HCT116 (cell line): ENCODE measurements around the gene FAM170B. TPM values are rescaled to one million over a fixed set of nuclear protein-coding genes. Genes with fewer than 3 reads are reported as not detected.

Source experiments
- ATAC-seq: fragments of 200-7000 bp; cut with Tn5 transposase; 2 replicates; pipeline ENCODE4 v1.9.1; 2020; ENCODE audit warnings: mild to moderate bottlenecking, moderate library complexity
- BruUV-seq: library from RNA; stranded (reverse); fragments of 400-500 nt; replicated peaks from 2 replicates; lab custom pipeline; 2021; lab: Mats Ljungman, UMichigan
- CTCF ChIA-PET: fragments of 300-600 bp; sonication (Branson Sonifier 250); formaldehyde crosslinking; loops from one replicate; lab custom pipeline; 2021; ENCODE audit warnings: antibody characterized with exemption; lab: Charles Lee
- POLR2A ChIA-PET: fragments of 300-600, 350-600 bp; sonication (Branson Sonifier 250); formaldehyde crosslinking; loops from one replicate; lab custom pipeline; 2021; ENCODE audit warnings: antibody characterized with exemption; lab: Charles Lee
- RAD21 ChIA-PET, 2 experiments: fragments of 300-600 bp; sonication (Branson Sonifier 250); formaldehyde crosslinking; loops; one replicate each; lab custom pipeline; 2023; ENCODE audit warnings: low total read pairs in 2 of 2; ENCODE audit not compliant: uncharacterized antibody in 2 of 2, unreplicated experiment in 2 of 2, low non-redundant PET in 1 of 2; lab: Charles Lee
- DNase-seq: peaks from one replicate; pipeline ENCODE4 v3.0.0-alpha.2; 2010; ENCODE audit warnings: low read depth, low spot score
- H2AFZ ChIP-seq: fragments of 200-600 bp; shearing (Covaris generic), sonication (generic); 2 replicates; pipeline ENCODE4 v1.6.1; 2017; ENCODE audit warnings: low read depth, mixed run types, mixed read lengths, antibody characterized with exemption, low read length; ENCODE audit not compliant: poor library complexity, severe bottlenecking
- H3K27ac ChIP-seq: 2 replicates; pipeline ENCODE4 v1.5.1; 2012; ENCODE audit warnings: low read depth, low read length
- H3K27me3 ChIP-seq: fragments of 200-600 bp; sonication (generic); 2 replicates; pipeline ENCODE4 v1.6.1; 2016; ENCODE audit warnings: mixed run types, low read length, mixed read lengths; ENCODE audit not compliant: insufficient read depth
- H3K36me3 ChIP-seq, 2 experiments: fragments of 200-500 bp in 1 of 2; fragments of 200-600 bp in 1 of 2; sonication (Bioruptor generic) in 1 of 2; sonication (generic) in 1 of 2; 2 replicates each; pipeline versions ENCODE4 v1.5.1 to v1.6.1; 2014 to 2016; ENCODE audit warnings: low read length in 2 of 2, inconsistent platforms in 1 of 2, mixed read lengths in 1 of 2, mixed run types in 1 of 2; ENCODE audit not compliant: insufficient read depth in 2 of 2, control insufficient read depth in 1 of 2
- H3K4me1 ChIP-seq, 2 experiments: fragments of 200-600 bp in 1 of 2; sonication (generic) in 1 of 2; 2 replicates each; pipeline versions ENCODE4 v1.5.1 to v1.6.1; 2012 to 2017; ENCODE audit warnings: low read length in 2 of 2, inconsistent platforms in 1 of 2, mild to moderate bottlenecking in 1 of 2, mixed read lengths in 1 of 2, mixed run types in 1 of 2, moderate library complexity in 1 of 2; ENCODE audit not compliant: insufficient read depth in 2 of 2, control insufficient read depth in 1 of 2
- H3K4me2 ChIP-seq: fragments of 200-600 bp; sonication (generic); 2 replicates; pipeline ENCODE4 v1.6.1; 2017; ENCODE audit warnings: mixed run types, low read length, mixed read lengths
- H3K4me3 ChIP-seq, 2 experiments: fragments of 200-600 bp in 1 of 2; sonication (generic) in 1 of 2; replicated peaks in 1 of 2; 2 replicates each; pipeline ENCODE4 v1.5.1; 2011 to 2016; ENCODE audit warnings: low read length in 2 of 2, control low read depth in 1 of 2, low read depth in 1 of 2, mild to moderate bottlenecking in 1 of 2, mixed read lengths in 1 of 2, mixed run types in 1 of 2
- H3K79me2 ChIP-seq: fragments of 200-600 bp; sonication (generic); 2 replicates; pipeline ENCODE4 v1.6.1; 2017; ENCODE audit warnings: mild to moderate bottlenecking, mixed run types, low read length, moderate library complexity, mixed read lengths; ENCODE audit not compliant: insufficient read depth
- H3K9ac ChIP-seq: fragments of 200-600 bp; sonication (generic); 2 replicates; pipeline ENCODE4 v1.6.1; 2016; ENCODE audit warnings: low read length, mixed read lengths
- H3K9me2 ChIP-seq: fragments of 200-600 bp; sonication (generic), shearing (Covaris generic); 2 replicates; pipeline ENCODE4 v1.6.1; 2017; ENCODE audit warnings: mixed run types, mild to moderate bottlenecking, moderate library complexity; ENCODE audit not compliant: insufficient read depth
- H3K9me3 ChIP-seq, 2 experiments: fragments of 200-500 bp in 1 of 2; fragments of 200-600 bp in 1 of 2; sonication (Bioruptor generic) in 1 of 2; sonication (generic) in 1 of 2; 2 replicates each; pipeline ENCODE4 v1.6.1; 2014 to 2017; ENCODE audit warnings: low read length in 2 of 2, mixed read lengths in 2 of 2, inconsistent platforms in 1 of 2, low read depth in 1 of 2, mild to moderate bottlenecking in 1 of 2, mixed run types in 1 of 2, moderate library complexity in 1 of 2; ENCODE audit not compliant: control insufficient read depth in 1 of 2, insufficient read depth in 1 of 2
- H4K20me1 ChIP-seq: fragments of 200-600 bp; sonication (generic), shearing (Covaris generic); 2 replicates; pipeline ENCODE4 v1.6.1; 2017; ENCODE audit warnings: mixed run types, mild to moderate bottlenecking, moderate library complexity; ENCODE audit not compliant: insufficient read depth
- ATF3 ChIP-seq: IDR thresholded peaks from 2 replicates; pipeline ENCODE4 v1.6.1; 2012
- CBX3 ChIP-seq: IDR thresholded peaks from 2 replicates; pipeline ENCODE4 v1.6.1; 2012; ENCODE audit warnings: low read depth
- CEBPB ChIP-seq: IDR thresholded peaks from 2 replicates; pipeline ENCODE4 v1.6.1; 2012; ENCODE audit warnings: low read depth
- EGR1 ChIP-seq: IDR thresholded peaks from 2 replicates; pipeline ENCODE4 v1.6.1; 2012; ENCODE audit warnings: low read depth
- ELF1 ChIP-seq: IDR thresholded peaks from 2 replicates; pipeline ENCODE4 v1.6.1; 2012; ENCODE audit warnings: low read depth, borderline replicate concordance
- EZH2 ChIP-seq: fragments of 200-600 bp; sonication (generic); IDR thresholded peaks from 2 replicates; pipeline ENCODE4 v1.6.1; 2017; ENCODE audit warnings: antibody characterized with exemption, mixed run types
- EZH2phosphoT487 ChIP-seq: fragments of 200-600 bp; IDR thresholded peaks from 2 replicates; pipeline ENCODE4 v1.6.1; 2018; ENCODE audit warnings: antibody characterized with exemption, borderline replicate concordance
- POLR2A ChIP-seq: IDR thresholded peaks from 2 replicates; pipeline ENCODE4 v1.7.0; 2011; ENCODE audit warnings: borderline replicate concordance; ENCODE audit not compliant: insufficient read depth, insufficient read length; ENCODE audit errors: extremely low read depth
- POLR2AphosphoS5 ChIP-seq: IDR thresholded peaks from 2 replicates; pipeline ENCODE4 v1.6.1; 2011; ENCODE audit warnings: mild to moderate bottlenecking, low read depth, low read length, moderate library complexity
- RAD21 ChIP-seq: IDR thresholded peaks from 2 replicates; pipeline ENCODE4 v1.6.1; 2012; ENCODE audit warnings: low read depth, mild to moderate bottlenecking
- REST ChIP-seq: IDR thresholded peaks from 2 replicates; pipeline ENCODE4 v1.6.1; 2012; ENCODE audit warnings: low read depth
- SIN3A ChIP-seq: IDR thresholded peaks from 2 replicates; pipeline ENCODE4 v1.6.1; 2012; ENCODE audit warnings: low read depth
- SP1 ChIP-seq: IDR thresholded peaks from 2 replicates; pipeline ENCODE4 v1.6.1; 2012; ENCODE audit warnings: low read depth
- SRF ChIP-seq: IDR thresholded peaks from 2 replicates; pipeline ENCODE4 v1.6.1; 2012; ENCODE audit warnings: low read depth
- TCF7L2 ChIP-seq: IDR thresholded peaks from 2 replicates; pipeline ENCODE4 v1.7.0; 2011; ENCODE audit warnings: borderline replicate concordance, inconsistent platforms; ENCODE audit not compliant: insufficient read depth, insufficient read length; ENCODE audit errors: extremely low read depth
- YY1 ChIP-seq: IDR thresholded peaks from 2 replicates; pipeline ENCODE4 v1.6.1; 2011; ENCODE audit warnings: low read length, low read depth, moderate library complexity, mild to moderate bottlenecking; ENCODE audit not compliant: insufficient replicate concordance; ENCODE audit errors: extremely low read depth
- ZBTB33 ChIP-seq: IDR thresholded peaks from 2 replicates; pipeline ENCODE4 v1.6.1; 2011; ENCODE audit warnings: mild to moderate bottlenecking, low read length, moderate library complexity; ENCODE audit not compliant: insufficient replicate concordance; ENCODE audit errors: extremely low read depth
- ZNF274 ChIP-seq: fragments of 200-500 bp; sonication (Bioruptor generic); IDR thresholded peaks from 2 replicates; pipeline ENCODE4 v1.6.1; 2014; ENCODE audit warnings: mild to moderate bottlenecking, low read depth, low read length, inconsistent platforms
- intact Hi-C: fragments of 100-400 bp; cut with micrococcal nuclease; formaldehyde crosslinking; loops from 2 replicates; pipeline ENCODE4 v1.10.0; 2022
- total RNA-seq: library from RNA; stranded (reverse); gene quantifications from one replicate; pipeline ENCODE4 v1.2.1, GENCODE V29; 2021; ENCODE audit not compliant: unreplicated experiment
- TF ChIP-seq, protein P1 (sequence below): IDR thresholded peaks from 2 replicates; pipeline ENCODE4 v1.6.1; 2012
- TF ChIP-seq, protein P2 (sequence below), 3 experiments: fragments of 200-600 bp in 1 of 3; sonication (generic) in 1 of 3; IDR thresholded peaks in 2 of 3; conservative IDR thresholded peaks in 1 of 3; 2 replicates each; pipeline ENCODE4 v1.5.1; 2012 to 2017; ENCODE audit warnings: low read depth in 2 of 3, low read length in 2 of 3, antibody characterized with exemption in 1 of 3, borderline replicate concordance in 1 of 3, control low read depth in 1 of 3, mild to moderate bottlenecking in 1 of 3, mixed read lengths in 1 of 3, mixed run types in 1 of 3, moderate library complexity in 1 of 3; ENCODE audit not compliant: insufficient read depth in 1 of 3

The FAM170B gene
- total RNA-seq, 1 experiment from 2014 or later, result not detected

- H3K9ac ChIP-seq, result no peak overlapping the region
- DNase-seq, result no peak
- no peaks in the 10 kb centered on the region for H3K79me2 ChIP-seq
- H3K9me2 ChIP-seq, result no peaks in the 10 kb centered on the region
- H3K4me1 ChIP-seq, result peaks cover 2 to 4% of the 10 kb centered on the region in 2 experiments; a peak in 1 of 4 replicates
- peaks cover 12% of the 10 kb centered on the region; the same call in 1 of the 2 replicates for H3K27me3 ChIP-seq
- TF ChIP-seq EZH2phosphoT487 (no peak), POLR2AphosphoS5 (no peak), SRF (no peak), CEBPB (no peak), YY1 (no peak), RAD21 (no peak), ELF1 (no peak), REST (no peak), SP1 (no peak), EZH2 (no peak), SIN3A (no peak), POLR2A (no peak), ZNF274 (no peak), ATF3 (no peak), TCF7L2 (no peak), EGR1 (no peak), ZBTB33 (no peak), CBX3 (no peak)
- TF ChIP-seq, protein P1, sequence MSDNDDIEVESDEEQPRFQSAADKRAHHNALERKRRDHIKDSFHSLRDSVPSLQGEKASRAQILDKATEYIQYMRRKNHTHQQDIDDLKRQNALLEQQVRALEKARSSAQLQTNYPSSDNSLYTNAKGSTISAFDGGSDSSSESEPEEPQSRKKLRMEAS, result no peak
- TF ChIP-seq, protein P2, sequence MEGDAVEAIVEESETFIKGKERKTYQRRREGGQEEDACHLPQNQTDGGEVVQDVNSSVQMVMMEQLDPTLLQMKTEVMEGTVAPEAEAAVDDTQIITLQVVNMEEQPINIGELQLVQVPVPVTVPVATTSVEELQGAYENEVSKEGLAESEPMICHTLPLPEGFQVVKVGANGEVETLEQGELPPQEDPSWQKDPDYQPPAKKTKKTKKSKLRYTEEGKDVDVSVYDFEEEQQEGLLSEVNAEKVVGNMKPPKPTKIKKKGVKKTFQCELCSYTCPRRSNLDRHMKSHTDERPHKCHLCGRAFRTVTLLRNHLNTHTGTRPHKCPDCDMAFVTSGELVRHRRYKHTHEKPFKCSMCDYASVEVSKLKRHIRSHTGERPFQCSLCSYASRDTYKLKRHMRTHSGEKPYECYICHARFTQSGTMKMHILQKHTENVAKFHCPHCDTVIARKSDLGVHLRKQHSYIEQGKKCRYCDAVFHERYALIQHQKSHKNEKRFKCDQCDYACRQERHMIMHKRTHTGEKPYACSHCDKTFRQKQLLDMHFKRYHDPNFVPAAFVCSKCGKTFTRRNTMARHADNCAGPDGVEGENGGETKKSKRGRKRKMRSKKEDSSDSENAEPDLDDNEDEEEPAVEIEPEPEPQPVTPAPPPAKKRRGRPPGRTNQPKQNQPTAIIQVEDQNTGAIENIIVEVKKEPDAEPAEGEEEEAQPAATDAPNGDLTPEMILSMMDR (IDR thresholded peaks at IDR 0.05 in 2 of 3, conservative IDR thresholded peaks at IDR 0.05 in 1 of 3; ENCODE audit: borderline replicate concordance in 1 of 3, insufficient read depth in 1 of 3, low read depth in 2 of 3, low read length in 2 of 3), result no peak
- no peak overlapping the region for H3K27ac ChIP-seq
- CTCF ChIA-PET, result no interaction called here
- no peak overlapping the region for H2AFZ ChIP-seq
- RAD21 ChIA-PET, result no interaction called here
- no peaks in the 10 kb centered on the region for H3K9me3 ChIP-seq
- no TSS peak for BruUV-seq
- no peaks in the 10 kb centered on the region for H4K20me1 ChIP-seq
- intact Hi-C loops, result no loop called here
- no peak overlapping the region for H3K4me2 ChIP-seq
- no peaks in the 10 kb centered on the region for H3K36me3 ChIP-seq
- H3K4me3 ChIP-seq, result no peak overlapping the region
- POLR2A ChIA-PET, result no interaction called here
- no peak for ATAC-seq
Observed at GRCh38 chr10:49165821-49166483, 32.1 kb upstream of the FAM170B start.
